Activated CD8-positive, alpha-beta T cell treated with anti-CD3 and anti-CD28 coated beads for 36 hours (primary cell): ENCODE results near the gene DHX40. TPM values are rescaled to one million over a fixed set of nuclear protein-coding genes. Genes with fewer than 3 reads are reported as not detected.

ENCODE experiments used
- ATAC-seq: fragments of 200-7000 bp; cut with Tn5 transposase; one replicate; pipeline ENCODE4 v1.10.0; 2021; ENCODE audit warnings: mild to moderate bottlenecking, moderate library complexity
- CTCF ChIA-PET: fragments of 350-600 bp; sonication (Branson Sonifier 250); formaldehyde crosslinking; loops from one replicate; lab custom pipeline; 2021; ENCODE audit warnings: antibody characterized with exemption; lab: Charles Lee
- POLR2A ChIA-PET: fragments of 350-600 bp; sonication (Branson Sonifier 250); formaldehyde crosslinking; loops from one replicate; lab custom pipeline; 2021; ENCODE audit warnings: antibody characterized with exemption; lab: Charles Lee
- DNase-seq: peaks from one replicate; pipeline ENCODE4 v3.0.0-alpha.2; 2020
- H3K27ac Mint-ChIP-seq: one replicate; pipeline ENCODE4 v1.8.0; 2021; ENCODE audit warnings: mild to moderate bottlenecking, mixed read lengths
- H3K27me3 Mint-ChIP-seq: one replicate; pipeline ENCODE4 v1.8.0; 2021; ENCODE audit warnings: mixed read lengths
- H3K36me3 Mint-ChIP-seq: one replicate; pipeline ENCODE4 v1.8.0; 2021; ENCODE audit warnings: low read depth, mixed read lengths
- H3K4me1 Mint-ChIP-seq: one replicate; pipeline ENCODE4 v1.8.0; 2021; ENCODE audit warnings: low read depth, mixed read lengths
- H3K4me3 Mint-ChIP-seq: one replicate; pipeline ENCODE4 v1.8.0; 2021; ENCODE audit warnings: mild to moderate bottlenecking, moderate library complexity, mixed read lengths
- H3K9me3 Mint-ChIP-seq: one replicate; pipeline ENCODE4 v1.8.0; 2021; ENCODE audit warnings: mixed read lengths
- CTCF ChIP-seq: fragments of 200-600 bp; IDR thresholded peaks from one replicate; pipeline ENCODE4 v1.8.0; 2022; ENCODE audit warnings: antibody characterized with exemption, mild to moderate bottlenecking
- intact Hi-C: fragments of 100-400 bp; cut with micrococcal nuclease; formaldehyde crosslinking; loops from one replicate; pipeline ENCODE4 v1.10.0; 2022
- total RNA-seq, 2 experiments: library from RNA; stranded (reverse); gene quantifications; one replicate each; pipeline ENCODE4 v1.2.3, GENCODE V29; 2021

DHX40 gene
- total RNA-seq, 2 experiments from 2014 or later, result 24.7 to 24.9 TPM

GRCh38 chr17:59607817-59608403 lies 42.5 kb downstream of the DHX40 start:
- TF ChIP-seq CTCF, result peak; percentile 48
- H3K36me3 Mint-ChIP-seq, result peaks cover 19% of the 10 kb centered on the region
- ChIA-PET POLR2A (interaction anchor here (2.0 kb wide), 1 partner anchor 11 kb away, joined by 5 read pairs; no protein-coding TSS in a partner anchor), CTCF (interaction anchor here (0.8 to 2.1 kb wide), 6 partner anchors 9 to 166 kb away, joined by 3 to 7 read pairs (median 4); partner anchors contain the start of gene CLTC)
- ATAC-seq, result no peak
- no peaks in the 10 kb centered on the region for H3K27me3 Mint-ChIP-seq
- H3K4me1 Mint-ChIP-seq, result no peaks in the 10 kb centered on the region
- intact Hi-C loops, result no loop called here
- H3K27ac Mint-ChIP-seq, result no peak overlapping the region
- DNase-seq, result peak; percentile 71
- H3K9me3 Mint-ChIP-seq, result no peaks in the 10 kb centered on the region
- no peak overlapping the region for H3K4me3 Mint-ChIP-seq

- H3K36me3 Mint-ChIP-seq, result peaks cover 14% of the 10 kb centered on the region
- CTCF ChIA-PET, result interaction anchor here (1.2 kb wide), 1 partner anchor 10 kb away, joined by 5 read pairs; no protein-coding TSS in a partner anchor
- H3K4me1 Mint-ChIP-seq, result peaks cover 4% of the 10 kb centered on the region
- DNase-seq (no peak), ATAC-seq (no peak)
- H3K27me3 Mint-ChIP-seq, result no peaks in the 10 kb centered on the region
- no peak overlapping the region for H3K27ac Mint-ChIP-seq
- no peak for TF ChIP-seq CTCF
- POLR2A ChIA-PET, result no interaction called here
- H3K4me3 Mint-ChIP-seq, result no peak overlapping the region
- no peaks in the 10 kb centered on the region for H3K9me3 Mint-ChIP-seq
- intact Hi-C loops, result no loop called here
Measured at GRCh38 chr17:59611503-59611902, 46.1 kb downstream of the DHX40 start.

GRCh38 chr17:59616253-59616920 lies 51.0 kb downstream of the DHX40 start:
- H3K4me1 Mint-ChIP-seq, result peaks cover 27% of the 10 kb centered on the region
- H3K9me3 Mint-ChIP-seq, result no peaks in the 10 kb centered on the region
- DNase-seq (no peak), ATAC-seq (no peak)
- no peak for TF ChIP-seq CTCF
- peaks cover 5% of the 10 kb centered on the region for H3K36me3 Mint-ChIP-seq
- intact Hi-C loops, result no loop called here
- H3K27me3 Mint-ChIP-seq, result no peaks in the 10 kb centered on the region
- no peak overlapping the region for H3K27ac Mint-ChIP-seq
- POLR2A ChIA-PET, result interaction anchor here (0.6 kb wide), 1 partner anchor 349 kb away, joined by 4 read pairs; no protein-coding TSS in a partner anchor
- H3K4me3 Mint-ChIP-seq, result no peak overlapping the region
- CTCF ChIA-PET, result interaction anchor here (1.5 kb wide), 1 partner anchor 8 kb away, joined by 5 read pairs; no protein-coding TSS in a partner anchor

GRCh38 chr17:59617156-59617732 lies 51.8 kb downstream of the DHX40 start:
- peak overlapping the region; percentile 98 for H3K4me3 Mint-ChIP-seq
- no peak for TF ChIP-seq CTCF
- no peaks in the 10 kb centered on the region for H3K27me3 Mint-ChIP-seq
- ATAC-seq (no peak), DNase-seq (no peak)
- H3K27ac Mint-ChIP-seq, result peak overlapping the region; percentile 98
- ChIA-PET POLR2A (interaction anchor here (0.8 to 3.1 kb wide), 2 partner anchors 52 to 276 kb away, joined by 4 to 14 read pairs; partner anchors contain the start of genes DHX40, RPS6KB1 and TUBD1), CTCF (interaction anchor here (0.9 to 1.5 kb wide), 3 partner anchors 9 to 70 kb away, joined by 3 to 5 read pairs (median 3); no protein-coding TSS in a partner anchor)
- H3K36me3 Mint-ChIP-seq, result peaks cover 8% of the 10 kb centered on the region
- peaks cover 33% of the 10 kb centered on the region for H3K4me1 Mint-ChIP-seq
- intact Hi-C loops, result no loop called here
- H3K9me3 Mint-ChIP-seq, result no peaks in the 10 kb centered on the region
